Measurements from ENCODE around the gene PNLIPRP2.

Gene PNLIPRP2

GRCh38 chr10:116669832-116670644 is 49.3 kb downstream of the PNLIPRP2 start:
- no peaks in the 10 kb centered on the region for H4K20me1 ChIP-seq (ENCODE audit: low read depth, low read length)
- no peak for TF ChIP-seq CTCF (IDR thresholded peaks at IDR 0.05; ENCODE audit: insufficient read depth, low read length, poor library complexity, severe bottlenecking)
- TF ChIP-seq EZH2phosphoT487 (conservative IDR thresholded peaks at IDR 0.05; ENCODE audit: low read length), result no peak
- no peak overlapping the region for H3K9ac ChIP-seq (ENCODE audit: low read length)
- H3K4me3 ChIP-seq (ENCODE audit: insufficient read depth, low read length, poor library complexity, severe bottlenecking), result no peak overlapping the region
- H3K9me2 ChIP-seq (replicated peaks; ENCODE audit: insufficient read depth, low read length), result no peaks in the 10 kb centered on the region
- no peaks in the 10 kb centered on the region for H3F3A ChIP-seq (ENCODE audit: insufficient read depth)
- H3K36me3 ChIP-seq (ENCODE audit: low read length), result no peaks in the 10 kb centered on the region
- no peaks in the 10 kb centered on the region for H3K9me3 ChIP-seq (ENCODE audit: insufficient read depth, low read length)
- H3K4me2 ChIP-seq (ENCODE audit: low read depth, low read length, poor library complexity, severe bottlenecking), result no peak overlapping the region
- H2AFZ ChIP-seq (ENCODE audit: low read depth, low read length, severe bottlenecking), result no peak overlapping the region
- H3K79me2 ChIP-seq (ENCODE audit: insufficient read depth, low read length), result no peaks in the 10 kb centered on the region
- H3K27me3 ChIP-seq (ENCODE audit: low read length), result no peaks in the 10 kb centered on the region
- no peak overlapping the region for H3K27ac ChIP-seq (ENCODE audit: low read depth, low read length)

- H3K27ac ChIP-seq (ENCODE audit: low read depth, low read length), result no peak overlapping the region
- no peaks in the 10 kb centered on the region for H3F3A ChIP-seq (ENCODE audit: insufficient read depth)
- no peak overlapping the region for H3K4me3 ChIP-seq (ENCODE audit: insufficient read depth, low read length, poor library complexity, severe bottlenecking)
- H3K79me2 ChIP-seq (ENCODE audit: insufficient read depth, low read length), result no peaks in the 10 kb centered on the region
- H3K9me2 ChIP-seq (replicated peaks; ENCODE audit: insufficient read depth, low read length), result no peaks in the 10 kb centered on the region
- TF ChIP-seq EZH2phosphoT487 (conservative IDR thresholded peaks at IDR 0.05; ENCODE audit: low read length), result no peak
- TF ChIP-seq CTCF (IDR thresholded peaks at IDR 0.05; ENCODE audit: insufficient read depth, low read length, poor library complexity, severe bottlenecking), result no peak
- no peaks in the 10 kb centered on the region for H3K9me3 ChIP-seq (ENCODE audit: insufficient read depth, low read length)
- H3K4me2 ChIP-seq (ENCODE audit: low read depth, low read length, poor library complexity, severe bottlenecking), result no peak overlapping the region
- no peaks in the 10 kb centered on the region for H4K20me1 ChIP-seq (ENCODE audit: low read depth, low read length)
- no peak overlapping the region for H2AFZ ChIP-seq (ENCODE audit: low read depth, low read length, severe bottlenecking)
- H3K9ac ChIP-seq (ENCODE audit: low read length), result no peak overlapping the region
- no peaks in the 10 kb centered on the region for H3K36me3 ChIP-seq (ENCODE audit: low read length)
- H3K27me3 ChIP-seq (ENCODE audit: low read length), result no peaks in the 10 kb centered on the region
These were observed 50.0 kb downstream of the PNLIPRP2 start for GRCh38 chr10:116670706-116671105.

GRCh38 chr10:116671274-116671926 is 50.6 kb downstream of the PNLIPRP2 start:
- Histone ChIP-seq H3K9me2 (replicated peaks; ENCODE audit: insufficient read depth, low read length) (no peaks in the 10 kb centered on the region), H3K36me3 (ENCODE audit: low read length) (no peaks in the 10 kb centered on the region), H4K20me1 (ENCODE audit: low read depth, low read length) (no peaks in the 10 kb centered on the region), H3K9me3 (ENCODE audit: insufficient read depth, low read length) (no peaks in the 10 kb centered on the region), H3F3A (ENCODE audit: insufficient read depth) (no peaks in the 10 kb centered on the region), H2AFZ (ENCODE audit: low read depth, low read length, severe bottlenecking) (no peak overlapping the region), H3K27ac (ENCODE audit: low read depth, low read length) (no peak overlapping the region), H3K79me2 (ENCODE audit: insufficient read depth, low read length) (no peaks in the 10 kb centered on the region), H3K9ac (ENCODE audit: low read length) (no peak overlapping the region), H3K27me3 (ENCODE audit: low read length) (no peaks in the 10 kb centered on the region), H3K4me3 (ENCODE audit: insufficient read depth, low read length, poor library complexity, severe bottlenecking) (no peak overlapping the region), H3K4me2 (ENCODE audit: low read depth, low read length, poor library complexity, severe bottlenecking) (no peak overlapping the region)
- TF ChIP-seq EZH2phosphoT487 (conservative IDR thresholded peaks at IDR 0.05; ENCODE audit: low read length), result no peak
- no peak for TF ChIP-seq CTCF (IDR thresholded peaks at IDR 0.05; ENCODE audit: insufficient read depth, low read length, poor library complexity, severe bottlenecking)
